ENCODE data around the gene CARTPT. TPM values are rescaled to one million over a fixed set of nuclear protein-coding genes. Genes with fewer than 3 reads are reported as not detected.

Gene CARTPT
- total RNA-seq, 1 experiment from 2014 or later = not detected

- TF ChIP-seq CEBPB (IDR thresholded peaks at IDR 0.05; ENCODE audit: low read depth) = no peak
- no peak for TF ChIP-seq REST (IDR thresholded peaks at IDR 0.05; ENCODE audit: low read depth)
- TF ChIP-seq MAX (IDR thresholded peaks at IDR 0.05) = no peak
- TF ChIP-seq EGR1 (IDR thresholded peaks at IDR 0.05; ENCODE audit: low read depth) = no peak
- no peak for TF ChIP-seq FOSL1 (IDR thresholded peaks at IDR 0.05; ENCODE audit: low read depth)
- no peak for TF ChIP-seq TCF7L2 (IDR thresholded peaks at IDR 0.05; ENCODE audit: borderline replicate concordance, extremely low read depth, insufficient read depth, insufficient read length)
- TF ChIP-seq EZH2phosphoT487 (IDR thresholded peaks at IDR 0.05; ENCODE audit: borderline replicate concordance) = no peak
- Histone ChIP-seq H3K27ac (ENCODE audit: low read depth, low read length) (no peak overlapping the region), H3K4me2 (ENCODE audit: low read length) (no peak overlapping the region), H3K4me1 (ENCODE audit: control insufficient read depth in 1 of 2, insufficient read depth in 2 of 2, low read length in 2 of 2) (no peaks in the 10 kb centered on the region), H3K36me3 (ENCODE audit: control insufficient read depth in 1 of 2, insufficient read depth in 2 of 2, low read length in 2 of 2) (no peaks in the 10 kb centered on the region), H3K9ac (ENCODE audit: low read length) (no peak overlapping the region), H4K20me1 (ENCODE audit: insufficient read depth) (no peaks in the 10 kb centered on the region), H2AFZ (ENCODE audit: low read depth, low read length, poor library complexity, severe bottlenecking) (no peak overlapping the region), H3K9me3 (ENCODE audit: control insufficient read depth in 1 of 2, insufficient read depth in 1 of 2, low read depth in 1 of 2, low read length in 2 of 2) (no peaks in the 10 kb centered on the region), H3K4me3 (replicated peaks in 1 of 2; ENCODE audit: low read depth in 1 of 2, low read length in 2 of 2) (no peak overlapping the region), H3K79me2 (ENCODE audit: insufficient read depth, low read length) (no peaks in the 10 kb centered on the region), H3K27me3 (ENCODE audit: insufficient read depth, low read length) (no peaks in the 10 kb centered on the region), H3K9me2 (ENCODE audit: insufficient read depth) (no peaks in the 10 kb centered on the region)
- ChIA-PET CTCF (interaction anchor here (1.0 kb wide), 1 partner anchor 18 kb away, joined by 3 read pairs; no protein-coding TSS in a partner anchor), RAD21 (ENCODE audit: low non-redundant PET in 1 of 2, low total read pairs in 2 of 2, uncharacterized antibody in 2 of 2, unreplicated experiment in 2 of 2) (no interaction called here), POLR2A (no interaction called here)
- DNase-seq (ENCODE audit: low read depth, low spot score) = no peak
- no peak for ATAC-seq
- intact Hi-C loops (cut with micrococcal nuclease) = no loop called here
- BruUV-seq (replicated peaks) = no TSS peak
Observed at GRCh38 chr5:71695595-71695994, 23.5 kb upstream of the CARTPT start.

Measured in HCT116 (cell line).